Cortex of kidney (tissue), 1 donor: ENCODE data around the gene TOM1L2.
"Not testable (repeated sequence)": the region's sequence is repeated elsewhere in the genome, so short reads cannot be mapped to it uniquely, and the experiment has no call there.

ENCODE experiments used
- DNase-seq: peaks from one replicate; lab custom pipeline; 2025; lab: John Stamatoyannopoulos, UW

The TOM1L2 gene

DNA sequence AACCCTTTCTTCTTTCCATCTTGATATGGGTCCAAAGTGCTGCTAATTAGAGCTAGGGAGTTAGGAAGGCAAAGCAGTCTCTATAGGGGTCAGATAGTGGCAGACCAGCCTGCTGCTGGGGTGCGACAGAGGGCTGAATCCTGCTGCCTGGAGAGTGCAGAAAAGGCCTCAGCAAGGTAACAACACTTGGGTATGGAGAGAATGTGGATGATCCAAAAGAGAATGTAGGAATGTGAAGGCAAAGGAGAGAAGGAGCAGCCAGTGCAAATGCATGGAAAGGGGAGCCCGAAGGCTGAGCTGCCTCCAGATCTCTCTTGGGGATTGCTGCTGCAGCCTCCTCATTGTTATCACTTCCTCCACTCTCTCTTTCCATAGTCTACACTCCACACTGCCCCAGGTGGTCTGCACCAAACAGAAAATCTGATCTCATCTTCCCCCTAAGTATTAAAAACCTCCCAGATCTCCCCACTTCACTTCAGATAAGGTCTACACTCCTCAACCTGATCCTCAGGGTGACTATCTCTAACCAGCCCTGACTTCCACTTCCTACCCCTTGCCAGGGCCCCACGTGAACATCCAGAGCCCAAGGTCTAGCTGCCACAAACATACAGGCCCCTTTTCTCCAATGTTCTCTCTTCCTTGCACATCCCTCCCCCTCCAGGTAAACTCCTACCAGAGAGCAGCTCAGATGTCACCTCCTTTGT lies 28.8 kb downstream of the TOM1L2 start:
- DNase-seq: no peak

DNA sequence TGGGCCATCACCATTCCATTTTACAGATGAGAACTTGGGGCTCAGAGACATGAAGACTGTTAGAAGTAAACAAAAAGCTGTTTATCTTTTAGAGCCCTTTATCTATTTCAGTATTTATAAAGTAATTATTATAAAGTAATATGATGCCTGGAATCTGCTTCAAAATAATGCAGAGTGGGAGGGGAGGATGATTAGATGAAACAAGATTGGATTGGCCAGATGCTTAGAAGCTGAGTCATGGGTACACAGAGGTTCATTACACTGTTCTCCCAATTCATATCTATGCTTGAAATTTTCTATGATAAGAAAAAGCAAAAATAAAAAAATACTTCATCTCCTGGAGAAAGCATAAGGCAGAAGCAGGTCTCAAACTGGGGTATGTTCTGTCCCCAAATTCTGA lies 29.4 kb downstream of the TOM1L2 start:
- DNase-seq: no peak

DNA sequence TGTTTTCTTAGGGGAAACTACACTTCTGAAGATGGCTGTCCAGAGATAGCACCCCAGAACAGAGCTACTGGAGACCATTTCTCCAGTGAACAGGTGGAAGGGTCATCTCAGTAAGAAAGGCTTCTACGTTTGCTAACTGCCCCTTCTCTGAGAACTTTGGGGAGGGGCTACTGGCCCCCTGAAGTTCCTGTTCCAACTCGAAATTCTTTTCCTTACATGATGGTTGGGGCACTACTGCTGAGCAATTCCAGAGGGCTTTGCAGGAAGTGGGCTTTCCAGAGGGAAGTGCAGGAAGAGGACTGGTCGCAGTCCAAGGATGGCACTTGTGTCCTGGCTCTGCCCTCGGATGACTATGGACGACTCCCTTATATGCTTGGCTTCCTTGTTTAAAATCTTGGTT lies 31.2 kb downstream of the TOM1L2 start:
- no peak for DNase-seq

DNA sequence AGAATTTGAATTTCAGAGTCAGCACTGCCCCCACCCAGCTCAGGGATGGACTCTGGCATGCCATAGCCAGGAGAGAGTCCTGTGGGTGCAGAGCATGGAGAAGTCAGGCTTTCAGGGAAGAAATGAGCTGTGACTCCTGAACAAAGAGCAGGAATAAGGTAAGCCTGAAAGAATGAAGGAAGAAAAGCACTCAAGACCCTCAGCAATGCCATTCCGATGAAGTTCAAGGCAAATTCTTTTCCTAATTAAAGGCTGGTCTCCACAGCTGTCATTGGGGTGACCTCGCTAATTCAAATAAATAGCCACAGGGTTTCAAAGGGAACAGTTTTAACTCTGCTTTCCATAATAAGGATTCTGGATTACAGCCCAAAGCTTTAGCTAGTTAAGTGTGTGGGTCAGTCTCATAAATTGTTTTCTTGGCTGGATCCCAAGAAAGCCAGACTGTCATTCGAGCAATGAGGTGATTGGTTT lies 31.7 kb downstream of the TOM1L2 start:
- no peak for DNase-seq

DNA sequence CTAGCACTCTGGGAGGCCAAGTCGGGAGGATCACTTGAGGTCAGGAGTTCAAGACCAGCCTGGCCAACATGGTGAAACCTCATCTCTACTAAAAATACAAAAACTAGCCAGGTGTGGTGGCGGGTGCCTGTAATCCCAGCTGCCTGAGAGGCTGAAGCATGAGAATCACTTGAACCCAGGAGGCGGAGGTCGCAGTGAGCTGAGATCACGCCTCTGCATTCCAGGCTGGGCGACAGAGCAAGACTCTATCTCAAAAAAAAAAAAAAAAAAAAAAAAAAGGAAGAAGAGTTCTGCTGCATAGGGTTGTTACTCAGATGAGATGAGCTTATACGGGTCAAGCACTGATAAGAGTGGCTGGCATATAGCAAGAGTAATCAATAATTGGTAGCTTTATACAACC lies 32.3 kb downstream of the TOM1L2 start:
- DNase-seq: not testable (repeated sequence)

DNA sequence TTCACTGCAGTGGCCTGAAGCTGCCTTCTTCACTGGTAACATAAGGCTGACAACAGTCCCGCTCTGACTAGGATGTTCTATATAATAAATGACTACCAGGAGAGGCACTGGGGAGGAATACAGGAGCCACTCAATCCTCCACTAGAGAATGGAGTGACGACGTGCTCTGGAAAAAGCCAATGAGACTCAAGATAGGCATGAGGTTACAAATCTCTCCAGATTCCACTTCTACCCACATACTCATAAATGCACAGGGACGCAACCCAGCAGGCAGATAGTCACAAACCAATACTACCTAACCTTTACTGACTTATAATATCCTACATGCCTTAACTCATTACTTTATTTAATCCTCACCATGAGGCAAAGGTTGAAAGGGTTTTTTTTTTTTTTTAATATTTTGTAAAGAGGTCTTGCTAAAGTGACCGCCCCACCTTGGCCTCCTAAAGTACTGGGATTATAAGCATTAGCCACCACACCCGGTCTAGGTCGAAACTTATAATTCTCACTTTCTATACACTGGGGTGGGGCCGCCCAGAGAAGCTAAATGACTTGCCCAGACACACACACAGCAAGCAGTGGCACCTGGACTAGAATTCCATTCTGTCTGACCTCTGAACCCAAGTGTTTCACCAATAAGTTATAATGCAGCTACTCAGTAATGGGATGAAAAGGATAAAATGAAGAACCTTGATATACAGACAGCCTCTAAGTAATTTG lies 33.7 kb downstream of the TOM1L2 start:
- DNase-seq: no peak

DNA sequence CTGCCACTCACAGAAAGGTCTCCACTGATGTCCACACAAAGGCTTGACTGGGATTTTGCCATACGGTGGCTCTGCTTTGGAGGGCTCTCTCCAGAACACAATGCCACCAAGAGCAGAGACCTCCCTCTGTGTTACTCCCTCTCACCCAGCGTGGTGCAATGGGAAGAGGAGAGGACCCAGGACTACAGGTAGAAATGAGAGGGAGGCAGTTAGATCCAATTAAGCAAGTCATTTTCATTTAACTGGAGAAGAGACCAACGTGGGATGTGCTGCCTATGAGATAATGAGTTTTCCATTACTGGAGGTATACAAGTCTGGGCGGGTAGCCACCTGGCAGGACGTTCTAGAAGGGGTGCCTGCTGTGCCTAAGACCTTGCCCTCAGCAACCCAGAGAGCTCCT lies 34.2 kb downstream of the TOM1L2 start:
- DNase-seq: no peak

DNA sequence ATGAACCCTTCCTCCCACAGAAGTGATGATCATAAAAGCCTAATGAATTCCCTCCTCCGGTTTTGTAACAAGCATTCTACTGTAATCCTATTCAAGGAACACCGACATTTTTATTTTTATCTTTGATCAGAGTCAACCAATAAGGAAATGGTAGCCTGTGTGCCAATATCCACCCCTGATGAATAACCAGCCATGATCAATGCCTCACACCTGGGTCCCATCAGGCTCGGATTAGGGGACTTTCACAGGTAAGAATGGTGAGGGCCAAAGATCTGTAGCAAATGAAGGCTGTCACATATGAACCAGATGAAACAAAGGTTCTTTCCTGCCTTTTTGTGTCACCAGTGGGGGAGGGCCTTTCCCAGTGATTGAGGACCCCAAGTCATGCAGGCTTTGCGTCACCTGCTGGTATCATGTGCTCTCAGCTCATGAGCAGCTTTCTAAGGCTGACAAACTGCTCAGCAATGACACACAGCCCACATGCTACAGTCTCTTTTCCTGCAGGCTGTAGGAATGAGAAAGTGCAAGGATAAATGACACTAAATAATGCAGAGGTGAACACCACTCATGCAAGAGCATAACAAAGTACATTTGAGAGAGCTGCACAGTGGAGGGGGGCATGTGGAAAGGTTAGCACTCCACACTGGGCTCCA lies 34.9 kb downstream of the TOM1L2 start:
- DNase-seq: no peak

DNA sequence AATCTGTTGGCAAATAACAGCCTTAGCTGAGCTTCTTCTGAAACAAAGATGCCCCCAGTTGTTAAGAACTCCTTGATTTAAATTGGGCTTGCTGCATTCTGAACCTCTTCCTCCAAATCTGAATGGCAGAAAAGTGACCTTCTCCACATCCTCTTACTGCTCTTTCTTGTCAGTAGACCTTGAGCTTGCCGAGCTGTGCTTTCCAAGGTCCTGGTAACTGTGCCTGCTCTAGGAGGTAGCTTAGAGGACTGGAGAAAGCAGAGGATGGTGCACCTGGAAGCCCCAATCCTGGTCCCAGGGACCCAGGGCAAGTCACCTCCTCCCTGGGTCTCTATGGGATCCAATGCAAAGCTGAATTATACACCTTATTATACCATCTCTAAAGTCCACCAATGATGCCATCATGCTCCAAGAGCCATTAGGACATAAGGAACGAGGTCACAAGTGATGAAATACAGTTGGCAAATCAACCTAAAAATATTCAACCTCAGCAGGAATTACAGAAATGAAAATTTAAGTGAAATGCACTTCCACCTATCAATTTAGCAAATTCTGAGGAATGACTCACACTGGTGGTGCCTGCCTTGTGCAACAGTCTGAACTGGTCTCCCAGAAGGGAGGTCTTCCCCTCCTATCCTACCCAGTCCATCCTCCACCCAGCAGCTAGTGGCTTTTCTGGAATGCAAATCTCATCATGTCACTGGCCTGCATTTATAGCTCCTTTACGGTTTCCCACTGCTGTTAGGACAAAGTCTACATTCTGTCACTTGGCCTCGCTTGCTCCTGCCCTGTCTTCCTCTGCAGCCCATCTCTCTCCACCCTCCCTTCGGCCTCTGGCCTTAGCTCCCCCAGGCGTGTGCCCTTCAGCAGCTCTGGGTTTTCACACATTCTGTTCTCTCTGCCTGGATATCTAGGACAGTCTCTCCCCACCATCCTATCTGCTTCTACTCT lies 36.6 kb downstream of the TOM1L2 start:
- no peak for DNase-seq

DNA sequence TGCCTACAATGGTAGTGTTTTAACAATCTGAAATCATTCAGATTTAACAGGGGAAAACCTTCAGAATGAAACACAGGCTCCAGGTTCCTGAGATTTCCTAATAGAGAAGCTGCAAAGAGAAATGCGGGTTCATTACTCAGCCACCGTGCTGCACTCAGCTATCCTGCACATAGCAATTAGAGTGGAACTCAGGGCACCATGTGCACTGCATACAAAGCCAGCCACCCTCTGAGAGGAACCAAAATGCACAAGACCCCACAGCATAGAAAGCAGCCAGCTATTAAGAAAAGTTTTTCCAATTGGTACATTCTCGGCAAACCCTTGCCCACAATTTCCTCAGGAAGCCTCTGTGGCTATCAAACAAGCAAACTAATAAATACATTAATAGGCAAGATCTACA lies 37.4 kb downstream of the TOM1L2 start:
- no peak for DNase-seq

DNA sequence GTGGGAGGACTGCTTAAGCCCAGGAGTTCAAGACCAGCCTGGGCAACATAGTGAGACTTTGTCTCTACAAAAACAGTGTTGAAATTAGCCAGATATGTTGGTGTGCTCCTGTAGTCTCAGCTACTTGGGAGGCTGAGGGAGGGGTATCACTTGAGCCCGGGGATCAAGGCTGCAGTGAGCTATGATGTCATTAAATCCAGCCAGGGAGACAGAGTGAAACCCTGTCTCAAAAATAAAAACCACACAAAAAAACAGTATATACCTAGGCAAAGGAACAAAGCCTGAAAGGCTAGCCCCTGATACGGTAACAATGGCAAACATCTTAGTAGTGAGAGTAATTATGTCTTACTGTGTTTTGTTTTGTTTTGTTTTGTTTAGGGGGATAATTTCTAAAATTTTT lies 38.0 kb downstream of the TOM1L2 start:
- DNase-seq: no peak

DNA sequence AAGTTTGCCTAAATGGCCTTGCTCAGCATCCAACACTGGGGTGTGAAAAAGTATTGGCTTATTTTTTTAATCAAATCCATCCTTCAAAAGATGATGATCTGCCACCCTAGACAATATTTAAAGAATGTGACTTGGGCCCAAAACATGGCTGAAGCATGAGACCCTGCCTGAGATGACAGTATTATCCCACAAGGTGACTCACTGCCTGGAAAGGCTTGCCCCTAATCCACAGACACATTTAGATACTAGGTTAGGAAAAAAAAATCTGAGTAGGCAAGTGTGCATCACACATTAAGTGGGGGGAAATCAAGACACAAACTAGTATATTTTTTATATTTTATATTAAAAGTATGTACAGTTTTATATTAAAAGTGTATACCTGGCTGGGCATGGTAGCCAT lies 38.4 kb downstream of the TOM1L2 start:
- no peak for DNase-seq

DNA sequence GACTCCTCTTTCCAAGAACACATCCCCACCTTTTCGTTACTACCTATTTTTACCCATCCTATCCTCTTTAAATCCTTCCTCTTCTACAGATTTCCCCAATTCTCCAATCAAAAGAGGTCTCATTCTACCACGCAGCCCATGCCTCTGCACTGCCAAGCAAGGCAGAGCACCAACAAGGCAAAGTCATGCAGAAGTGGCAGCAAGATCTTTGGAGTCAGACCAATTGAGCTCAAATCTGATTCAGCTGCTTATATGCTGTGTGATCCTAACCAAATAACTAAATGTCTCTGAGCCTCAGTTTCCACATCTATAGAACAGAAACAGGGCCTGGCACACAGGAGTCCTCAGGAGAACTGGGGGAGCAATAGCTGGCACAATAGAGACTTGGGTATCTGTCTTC lies 41.0 kb downstream of the TOM1L2 start:
- DNase-seq: no peak

DNA sequence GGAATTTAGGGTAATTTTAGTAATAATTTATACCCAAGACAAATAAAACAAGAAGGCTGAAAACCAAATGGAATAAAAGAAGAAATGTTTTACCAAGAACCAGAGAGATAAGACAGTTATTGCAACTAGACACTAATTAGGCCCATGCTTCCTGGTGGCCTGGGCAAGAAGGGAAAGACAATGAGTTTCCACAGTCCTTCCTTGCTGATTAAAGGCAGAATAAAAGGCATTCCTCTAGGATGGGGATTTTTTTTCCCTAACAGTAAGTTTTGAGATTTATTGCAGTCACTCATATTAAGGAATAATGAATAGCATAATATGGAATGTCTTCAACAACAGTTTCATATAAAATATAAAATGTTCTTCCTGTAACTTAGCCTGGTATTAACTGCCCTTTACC lies 41.5 kb downstream of the TOM1L2 start:
- no peak for DNase-seq

DNA sequence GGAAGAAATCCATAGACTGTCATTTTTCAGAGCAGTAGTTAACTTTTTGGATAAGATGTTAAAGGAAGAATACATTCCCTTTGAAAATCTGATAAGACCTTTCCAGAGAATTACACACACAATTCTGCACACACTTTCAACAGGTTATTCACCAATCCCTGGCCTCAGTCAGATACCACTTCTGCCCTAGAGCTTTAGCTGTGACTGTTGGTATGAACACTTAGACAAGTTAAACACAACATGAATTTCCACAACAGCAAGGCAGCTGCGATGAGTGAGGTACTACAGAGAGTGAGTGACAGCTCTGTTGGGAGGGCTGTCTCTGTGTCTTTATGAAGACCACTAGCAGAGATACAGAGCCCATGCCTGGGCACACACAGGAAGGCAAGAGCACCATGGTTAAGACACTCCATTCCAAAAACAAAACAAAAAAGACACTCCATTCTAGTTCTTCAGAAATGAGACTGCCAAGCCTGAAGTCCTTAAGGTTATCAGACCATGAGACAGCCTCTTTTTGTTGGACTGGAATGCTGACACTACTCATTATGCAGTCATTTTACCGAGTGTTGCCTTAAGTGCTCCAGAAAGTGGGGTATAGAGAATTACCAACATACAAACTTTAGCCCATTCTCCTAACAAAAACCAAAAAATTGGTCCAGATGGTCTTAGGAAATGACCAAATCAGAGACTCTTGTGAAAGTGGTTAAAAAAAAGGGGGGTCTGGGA lies 42.4 kb downstream of the TOM1L2 start:
- DNase-seq: no peak

DNA sequence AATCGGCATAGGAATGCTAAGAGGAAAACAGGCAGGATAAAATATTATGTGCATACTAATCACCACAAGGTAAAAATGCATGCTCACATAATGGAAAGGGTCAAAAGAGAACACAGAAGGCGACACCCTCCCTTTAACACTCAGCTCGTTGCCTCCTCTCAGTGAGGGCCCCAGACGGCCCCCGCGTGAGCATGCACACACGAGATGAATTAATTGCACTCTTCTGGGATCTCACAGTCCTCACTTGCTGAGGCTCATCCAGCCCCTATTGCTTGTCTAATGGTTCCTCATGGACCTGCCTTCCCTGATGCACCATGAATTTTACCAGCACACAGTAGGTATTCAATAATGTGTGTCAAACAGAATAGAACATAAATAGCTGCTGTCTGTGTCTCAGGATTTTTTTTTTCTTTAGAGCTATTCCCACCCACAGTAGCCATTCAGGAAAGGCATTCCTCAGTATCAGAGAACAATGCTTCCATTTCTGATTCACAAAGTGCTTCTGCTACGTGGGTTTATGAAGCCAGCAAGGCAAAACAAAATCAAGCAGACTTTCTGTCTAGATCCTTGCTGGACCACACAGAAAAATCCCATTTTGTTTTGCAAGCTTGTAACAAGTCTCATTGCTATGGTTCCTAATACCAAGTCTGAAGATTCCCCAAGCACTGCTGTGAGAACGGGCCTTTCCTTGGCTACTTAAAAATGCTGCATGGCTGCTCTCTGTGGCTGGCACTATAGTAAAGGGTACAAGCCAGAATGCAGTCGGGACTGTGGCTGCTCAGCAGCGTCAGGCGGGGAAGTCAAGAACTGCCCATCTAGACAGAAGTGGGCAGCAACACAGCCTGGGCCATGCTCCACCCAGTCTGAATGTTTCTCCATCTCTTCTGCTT lies 43.6 kb downstream of the TOM1L2 start:
- no peak for DNase-seq

DNA sequence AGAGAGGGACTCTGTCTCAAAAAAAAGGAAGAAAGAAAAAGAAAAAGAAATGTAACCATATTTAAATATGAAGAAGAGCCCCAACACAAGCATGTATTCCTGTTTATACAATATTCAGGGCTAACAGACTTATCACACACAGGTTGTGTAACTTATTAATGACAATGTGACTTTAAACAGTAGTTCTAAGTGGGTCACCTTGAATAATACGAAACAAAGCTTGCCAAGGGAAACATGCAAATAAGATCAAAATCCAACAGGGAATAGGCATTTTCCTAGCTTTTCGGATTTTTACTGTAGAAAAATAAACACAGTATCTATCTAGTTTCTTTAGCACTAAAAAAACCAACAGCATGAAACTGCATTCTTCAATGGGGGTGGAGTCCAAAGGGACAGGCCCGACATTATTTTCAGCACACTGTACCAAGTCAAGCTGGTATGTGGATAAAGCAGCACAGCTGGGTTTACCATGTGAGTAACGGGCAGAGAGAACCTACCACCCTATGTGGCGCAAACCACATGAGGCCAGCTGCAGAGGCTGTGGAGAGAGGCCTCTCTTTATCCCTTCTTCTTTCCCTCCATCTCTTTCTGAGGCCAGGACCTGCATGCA lies 45.3 kb downstream of the TOM1L2 start:
- no peak for DNase-seq

DNA sequence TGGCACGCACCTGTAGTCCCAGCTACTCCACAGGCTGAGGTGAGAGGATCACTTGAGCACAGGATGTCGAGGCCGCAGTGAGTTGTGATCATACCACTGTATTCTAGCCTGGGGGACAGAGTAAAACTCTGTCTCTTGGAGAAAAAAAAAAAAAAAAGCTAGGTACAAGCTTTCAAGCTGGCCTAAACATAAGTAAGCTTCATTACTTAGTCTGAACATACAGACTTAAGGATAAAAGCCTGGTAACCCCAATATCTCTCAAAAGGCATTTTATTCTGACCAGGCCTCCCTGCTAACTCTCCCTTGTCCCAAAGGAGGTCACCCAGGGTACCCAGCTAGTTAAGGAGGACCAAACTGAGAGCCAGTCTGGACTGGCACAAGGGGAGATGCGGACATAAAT lies 46.2 kb downstream of the TOM1L2 start:
- no peak for DNase-seq

DNA sequence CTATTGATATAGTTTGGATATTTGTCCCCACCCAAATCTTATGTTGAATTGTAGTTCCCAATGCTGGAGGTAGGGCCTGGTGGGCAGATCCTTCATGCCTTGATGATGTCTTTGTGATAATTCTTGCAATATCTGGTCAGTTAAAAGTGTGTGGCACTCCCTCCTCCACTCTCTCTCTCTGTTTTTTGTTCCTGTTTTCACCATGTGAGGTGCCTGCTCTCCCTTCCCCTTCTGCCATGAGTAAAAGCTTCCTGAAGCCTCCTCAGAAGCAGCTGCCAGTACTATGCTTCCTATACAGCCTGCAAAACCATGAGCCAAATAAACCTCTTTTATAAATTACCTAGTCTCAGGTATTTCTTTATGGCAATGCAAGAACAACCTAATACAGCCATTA lies 47.3 kb downstream of the TOM1L2 start:
- DNase-seq: no peak
